NCI-H748 (cell line): ENCODE measurements around the gene GPC5.
A peak's percentile ranks its signal among the peaks of the same experiment; 100 is the strongest.

Experiments used
- DNase-seq: peaks from one replicate; lab custom pipeline; 2025; ENCODE audit not compliant: unreplicated experiment; lab: John Stamatoyannopoulos, UW

The GPC5 gene

DNA sequence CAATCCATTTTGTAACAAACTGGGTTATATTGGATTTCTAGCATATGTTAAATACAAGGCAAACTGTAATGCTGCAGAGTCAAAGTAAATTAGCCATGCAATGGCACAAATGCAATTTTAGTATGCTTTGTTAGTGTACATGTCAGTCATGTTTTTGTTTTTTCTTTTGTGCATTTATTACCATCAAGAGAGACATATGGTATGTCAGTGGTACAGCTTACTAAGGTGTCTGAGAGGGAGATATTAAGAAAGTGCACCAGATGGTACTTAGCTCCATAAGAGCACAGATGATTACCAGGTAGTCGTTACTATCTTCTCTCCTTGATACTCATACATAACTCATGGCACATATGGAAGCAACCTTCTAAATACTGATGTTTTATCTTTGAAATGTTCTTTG is 550.3 kb downstream of the GPC5 start:
- no peak for DNase-seq

- peak; percentile 45 for DNase-seq
Measured at GRCh38 chr13:91950803-91951202, 552.4 kb downstream of the GPC5 start.

DNA sequence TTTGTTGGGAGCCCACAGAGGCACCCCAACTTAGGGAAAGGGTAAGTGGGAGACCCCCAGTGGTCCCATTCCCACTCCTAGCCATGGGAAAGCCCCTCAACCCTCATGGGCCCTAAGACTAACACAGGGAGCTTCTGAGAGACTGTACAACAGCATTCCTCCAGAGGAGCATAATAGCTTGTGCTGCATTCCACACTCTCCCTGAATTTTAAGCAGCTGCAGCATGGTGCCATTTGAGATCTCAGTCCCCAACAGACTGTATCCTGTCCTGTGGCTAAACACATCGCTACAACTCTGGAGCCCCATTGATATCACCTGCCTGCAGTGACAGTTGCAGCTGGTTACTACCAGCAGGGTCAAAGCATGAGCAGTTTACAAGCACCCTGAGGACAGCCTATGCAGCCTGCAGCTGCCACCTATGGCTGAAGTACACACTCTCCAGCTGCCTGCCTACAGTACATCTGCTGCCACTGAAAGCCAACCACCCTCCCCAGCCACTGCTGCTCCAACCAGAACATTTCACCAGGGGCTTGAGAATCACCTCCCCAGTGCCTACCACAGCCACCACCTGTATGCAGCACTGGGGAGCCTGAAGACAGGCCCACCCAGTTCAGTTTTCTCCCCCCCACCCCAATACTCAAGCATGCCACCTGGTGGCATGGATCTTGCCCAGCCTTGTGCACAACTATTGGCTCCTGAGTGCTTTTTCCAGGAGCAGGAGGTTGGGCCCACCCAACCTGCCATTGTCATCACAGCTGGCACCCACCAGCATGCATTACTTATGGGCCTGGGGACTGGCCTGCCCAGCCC is 557.3 kb downstream of the GPC5 start:
- peak; percentile 15 for DNase-seq

- peak; percentile 79 for DNase-seq
Measured at GRCh38 chr13:91960947-91961346, 562.5 kb downstream of the GPC5 start.

DNA sequence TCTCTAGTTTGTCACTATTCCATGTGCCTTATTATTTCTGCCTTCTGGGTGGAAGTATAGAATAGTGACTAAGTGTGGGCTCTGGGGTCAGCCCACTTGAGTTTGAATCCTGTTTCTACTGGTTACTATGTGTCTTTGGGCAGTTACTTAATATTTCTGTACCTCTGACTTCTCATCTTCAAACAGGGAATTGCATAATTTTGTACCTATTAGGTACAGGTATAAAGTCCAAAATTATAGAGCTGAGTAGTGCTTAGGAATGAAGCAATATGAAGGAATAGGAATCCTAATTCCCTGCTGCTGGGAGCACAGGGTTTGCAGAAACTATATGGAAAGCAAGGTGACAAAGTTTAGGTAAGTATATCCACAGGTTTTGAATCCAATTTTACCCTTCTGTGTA is 564.5 kb downstream of the GPC5 start:
- no peak for DNase-seq

- no peak for DNase-seq
Measured at GRCh38 chr13:91965511-91965910, 567.1 kb downstream of the GPC5 start.

GRCh38 chr13:91978571-91978970 is 580.1 kb downstream of the GPC5 start:
- no peak for DNase-seq

GRCh38 chr13:91986761-91987483 is 588.5 kb downstream of the GPC5 start:
- DNase-seq, result no peak

DNA sequence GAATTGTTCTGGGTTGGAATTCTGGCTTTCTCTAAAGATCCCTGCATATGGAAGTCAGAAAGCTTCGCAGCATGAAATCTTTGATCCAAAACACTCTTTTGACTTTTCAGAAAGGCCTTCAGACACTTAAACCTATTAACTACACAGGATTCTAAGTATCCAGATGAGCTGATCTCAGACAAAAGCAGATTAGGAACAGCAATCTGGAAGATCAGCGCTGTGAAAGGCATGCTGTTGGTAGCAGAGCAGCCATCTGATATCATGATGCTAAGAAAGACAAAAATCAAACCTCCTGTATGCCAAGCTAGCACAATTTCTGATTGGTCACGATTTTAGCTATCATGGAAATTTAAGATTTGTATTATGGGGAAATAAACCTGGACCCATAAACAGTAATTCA is 589.9 kb downstream of the GPC5 start:
- no peak for DNase-seq

DNA sequence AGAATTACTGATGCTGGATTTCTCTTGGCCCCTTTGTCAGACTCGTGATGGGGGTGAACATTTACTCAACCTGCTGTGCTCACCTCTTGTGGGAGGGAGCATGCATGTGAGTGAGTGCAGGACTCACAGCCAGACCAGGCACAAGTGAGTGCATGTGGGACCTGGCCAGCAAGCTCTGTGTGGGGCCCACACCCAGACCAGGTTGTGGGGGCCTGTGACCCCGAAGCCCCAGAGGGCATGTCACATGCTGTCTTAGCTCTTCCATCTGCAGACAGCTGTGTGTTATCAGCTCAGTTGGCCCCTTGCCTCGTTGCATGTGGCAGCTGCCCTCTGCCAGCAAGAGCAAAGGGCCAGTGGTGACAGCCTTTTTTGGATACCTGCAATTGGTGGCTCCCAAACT is 614.4 kb downstream of the GPC5 start:
- DNase-seq, result no peak

DNA sequence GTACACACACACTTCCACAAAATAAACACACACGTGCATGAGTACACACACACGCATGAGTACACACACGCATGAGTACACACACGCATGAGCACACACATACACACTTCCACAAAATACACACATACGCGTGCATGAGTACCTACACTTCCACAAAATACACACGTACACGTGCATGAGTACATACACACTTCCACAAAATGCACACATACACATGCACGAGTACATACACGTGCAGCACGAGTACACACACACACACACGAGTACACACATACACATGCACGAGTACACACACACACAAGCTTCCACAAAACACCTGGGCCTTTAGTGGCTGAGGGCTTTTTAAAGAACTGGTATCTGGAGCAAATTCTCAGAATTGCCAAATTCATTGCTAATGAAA is 619.3 kb downstream of the GPC5 start:
- no peak for DNase-seq

DNA sequence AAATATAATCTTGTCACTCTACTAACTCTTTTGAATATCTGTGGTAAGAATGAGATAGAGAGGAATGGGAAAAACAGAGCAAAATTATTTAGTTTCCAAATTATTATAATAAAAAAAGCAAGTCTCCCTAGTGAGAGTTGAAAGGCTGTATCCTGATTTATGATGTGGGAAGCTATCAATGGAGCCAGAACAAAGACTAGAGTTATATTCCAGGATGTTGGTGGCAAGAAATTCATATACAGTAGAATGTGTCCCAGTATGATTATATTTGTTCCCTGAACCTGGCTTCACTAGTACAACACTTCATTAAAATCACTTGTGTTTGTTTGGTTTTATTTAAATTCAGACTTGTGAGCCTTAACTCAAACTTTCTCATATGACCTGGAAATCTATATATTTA is 630.3 kb downstream of the GPC5 start:
- no peak for DNase-seq

DNA sequence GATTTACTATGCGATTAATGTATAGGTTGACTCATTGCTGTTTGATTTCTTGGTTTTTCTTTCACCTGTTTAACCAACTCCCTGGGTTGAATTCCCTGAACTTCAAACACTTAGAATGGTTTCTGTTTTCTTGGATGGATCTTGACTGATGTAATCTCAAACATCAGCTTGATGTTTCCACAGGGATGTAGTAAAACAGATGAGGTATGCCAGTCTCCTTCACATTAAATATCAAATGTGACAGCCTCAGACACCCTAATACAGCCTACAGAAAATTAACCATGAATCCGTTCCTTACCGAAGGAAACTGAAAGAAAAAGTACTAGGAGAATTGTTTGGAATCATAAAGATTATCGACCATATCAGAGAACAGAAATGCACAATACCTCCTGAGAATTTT is 631.2 kb downstream of the GPC5 start:
- DNase-seq, result no peak

- no peak for DNase-seq
Measured at GRCh38 chr13:92038905-92039304, 640.5 kb downstream of the GPC5 start.

GRCh38 chr13:92042522-92042921 is 644.1 kb downstream of the GPC5 start:
- no peak for DNase-seq

GRCh38 chr13:92044351-92044750 is 645.9 kb downstream of the GPC5 start:
- DNase-seq, result no peak

DNA sequence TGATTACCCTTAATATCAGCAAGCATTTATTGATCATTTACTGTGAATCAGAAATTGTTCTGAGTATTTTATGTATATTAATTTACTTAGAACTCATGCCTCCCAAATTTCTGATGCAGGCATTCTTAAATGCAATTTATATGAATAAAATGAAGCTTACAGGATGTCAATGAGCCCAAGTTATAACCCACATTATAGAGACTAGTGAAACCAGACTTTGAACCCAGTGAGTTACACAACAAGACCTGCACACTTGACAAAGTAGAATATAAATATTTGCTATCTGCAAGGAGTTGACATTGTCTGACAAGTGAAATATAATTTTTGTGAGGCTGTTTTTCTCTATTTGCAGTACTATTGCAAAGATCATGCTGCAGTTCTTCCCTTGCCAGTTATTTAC is 656.0 kb downstream of the GPC5 start:
- DNase-seq, result no peak

DNA sequence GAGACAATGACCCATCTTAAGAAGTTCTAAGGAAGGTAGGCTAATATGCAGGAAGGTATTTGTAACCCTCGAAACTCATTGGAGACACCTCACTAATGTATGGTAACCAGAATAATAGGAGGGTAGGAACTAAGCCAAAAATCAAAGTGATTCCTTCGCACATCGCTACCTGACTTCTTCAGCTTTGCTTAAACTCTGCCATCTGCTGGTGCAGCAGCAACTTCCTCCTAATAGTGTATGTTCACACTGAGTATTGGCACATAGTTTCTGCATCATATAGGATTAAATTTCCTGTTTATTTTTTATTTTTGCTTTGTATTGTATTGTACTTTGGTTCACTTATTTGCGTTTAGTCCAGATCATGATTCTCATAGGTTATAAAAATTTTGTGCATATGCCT is 676.2 kb downstream of the GPC5 start:
- peak; percentile 46 for DNase-seq

GRCh38 chr13:92097337-92097903 is 699.0 kb downstream of the GPC5 start:
- no peak for DNase-seq

DNA sequence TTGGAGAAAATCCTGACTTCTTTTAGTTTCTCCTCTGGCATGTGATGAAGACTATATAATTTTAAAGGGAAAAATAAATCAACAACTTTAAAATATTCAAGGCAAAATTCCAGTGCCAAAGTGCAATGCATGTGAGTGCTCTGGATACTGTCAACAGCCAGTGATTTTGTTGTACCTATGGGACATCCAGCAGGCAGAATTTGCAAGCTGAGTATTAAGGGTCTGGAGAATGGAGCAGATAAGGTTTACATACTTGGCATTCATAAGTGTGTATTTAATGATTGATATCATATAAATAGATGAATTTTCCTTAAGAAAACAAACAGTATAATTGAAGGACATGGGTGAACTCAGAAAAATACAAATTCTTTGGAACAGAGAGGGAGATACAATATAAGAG is 703.4 kb downstream of the GPC5 start:
- DNase-seq, result no peak

DNA sequence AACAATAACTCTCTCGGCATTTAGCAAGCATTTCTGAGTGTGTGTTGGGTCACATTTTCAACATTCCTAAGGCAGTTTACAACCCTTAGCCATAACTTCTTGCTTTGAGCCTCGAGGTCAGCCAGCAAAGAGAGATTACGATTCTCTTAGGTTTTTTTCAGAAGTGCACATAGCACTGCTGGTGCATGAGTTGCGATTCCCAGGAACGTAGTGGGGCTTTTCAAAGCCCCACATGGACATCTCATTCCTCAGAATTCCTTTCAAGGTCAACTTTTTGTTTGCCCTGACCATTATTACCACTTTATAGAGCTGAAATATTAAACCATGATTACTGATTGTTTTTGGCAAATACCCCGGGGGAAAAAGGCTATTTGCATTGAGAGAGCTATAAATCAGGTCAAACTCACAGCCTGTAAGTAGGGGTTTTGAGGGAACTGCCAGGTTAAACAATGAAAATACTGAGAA is 705.3 kb downstream of the GPC5 start:
- DNase-seq, result peak; percentile 84

- no peak for DNase-seq
Measured at GRCh38 chr13:92122186-92122853, 723.9 kb downstream of the GPC5 start.
